Fibroblast of the aortic adventitia (primary cell): ENCODE data around the gene IL19. TPM values are rescaled to one million over a fixed set of nuclear protein-coding genes. Genes with fewer than 3 reads are reported as not detected.

ENCODE experiments used
- DNase-seq: peaks from one replicate; pipeline ENCODE4 v3.0.0-alpha.2; 2010; ENCODE audit warnings: low read depth
- H3K4me3 ChIP-seq: 2 replicates; pipeline ENCODE4 v1.5.1; 2011; ENCODE audit warnings: low read depth, mild to moderate bottlenecking, control low read depth, low read length, moderate library complexity
- total RNA-seq: library from RNA; depleted of rRNA; stranded (reverse); fragments of >200 nt; gene quantifications from 2 replicates; pipeline ENCODE4 v1.2.3, GENCODE V29; 2012; ENCODE audit warnings: low replicate concordance
- TF ChIP-seq, protein P1 (sequence below): IDR thresholded peaks from 2 replicates; pipeline ENCODE4 v1.5.1; 2011; ENCODE audit warnings: mild to moderate bottlenecking, low read length, control low read depth, inconsistent platforms; ENCODE audit not compliant: insufficient read depth

IL19 gene
- total RNA-seq, 1 donor: not detected

DNA sequence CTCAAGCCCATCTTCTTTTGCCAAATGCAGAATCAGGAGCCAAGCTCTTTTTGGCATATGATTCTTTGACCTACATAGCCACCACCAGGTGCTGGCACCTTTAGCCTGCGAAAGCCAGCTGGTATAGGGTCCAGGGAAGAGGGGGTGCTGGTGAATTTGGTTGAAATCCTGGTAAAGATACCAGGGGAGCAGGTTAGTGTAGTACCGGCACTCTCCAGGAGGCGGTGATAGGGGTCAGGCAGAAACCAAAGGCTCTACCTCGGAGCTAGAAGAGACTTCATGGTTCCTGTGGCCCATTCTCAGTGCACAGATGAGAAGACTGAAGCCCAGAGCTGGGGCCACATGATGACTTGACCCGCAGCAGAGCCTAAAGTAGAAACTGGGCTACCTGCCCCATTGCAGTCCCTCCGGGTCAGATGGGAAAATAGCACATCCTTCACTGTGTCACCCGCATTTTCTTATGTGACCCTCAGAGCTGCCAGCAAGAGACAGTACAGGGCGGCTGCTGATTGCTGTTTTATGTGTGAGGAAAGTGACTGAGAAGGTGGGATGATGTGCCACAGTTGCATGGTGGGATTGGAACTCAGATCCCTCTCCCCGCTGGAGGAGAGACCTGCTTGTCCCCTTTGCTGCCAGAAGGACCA lies 36.0 kb upstream of the IL19 start:
- TF ChIP-seq, protein P1, sequence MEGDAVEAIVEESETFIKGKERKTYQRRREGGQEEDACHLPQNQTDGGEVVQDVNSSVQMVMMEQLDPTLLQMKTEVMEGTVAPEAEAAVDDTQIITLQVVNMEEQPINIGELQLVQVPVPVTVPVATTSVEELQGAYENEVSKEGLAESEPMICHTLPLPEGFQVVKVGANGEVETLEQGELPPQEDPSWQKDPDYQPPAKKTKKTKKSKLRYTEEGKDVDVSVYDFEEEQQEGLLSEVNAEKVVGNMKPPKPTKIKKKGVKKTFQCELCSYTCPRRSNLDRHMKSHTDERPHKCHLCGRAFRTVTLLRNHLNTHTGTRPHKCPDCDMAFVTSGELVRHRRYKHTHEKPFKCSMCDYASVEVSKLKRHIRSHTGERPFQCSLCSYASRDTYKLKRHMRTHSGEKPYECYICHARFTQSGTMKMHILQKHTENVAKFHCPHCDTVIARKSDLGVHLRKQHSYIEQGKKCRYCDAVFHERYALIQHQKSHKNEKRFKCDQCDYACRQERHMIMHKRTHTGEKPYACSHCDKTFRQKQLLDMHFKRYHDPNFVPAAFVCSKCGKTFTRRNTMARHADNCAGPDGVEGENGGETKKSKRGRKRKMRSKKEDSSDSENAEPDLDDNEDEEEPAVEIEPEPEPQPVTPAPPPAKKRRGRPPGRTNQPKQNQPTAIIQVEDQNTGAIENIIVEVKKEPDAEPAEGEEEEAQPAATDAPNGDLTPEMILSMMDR: peak; percentile 87
- DNase-seq: peak; percentile 49
- no peak overlapping the region for H3K4me3 ChIP-seq

DNA sequence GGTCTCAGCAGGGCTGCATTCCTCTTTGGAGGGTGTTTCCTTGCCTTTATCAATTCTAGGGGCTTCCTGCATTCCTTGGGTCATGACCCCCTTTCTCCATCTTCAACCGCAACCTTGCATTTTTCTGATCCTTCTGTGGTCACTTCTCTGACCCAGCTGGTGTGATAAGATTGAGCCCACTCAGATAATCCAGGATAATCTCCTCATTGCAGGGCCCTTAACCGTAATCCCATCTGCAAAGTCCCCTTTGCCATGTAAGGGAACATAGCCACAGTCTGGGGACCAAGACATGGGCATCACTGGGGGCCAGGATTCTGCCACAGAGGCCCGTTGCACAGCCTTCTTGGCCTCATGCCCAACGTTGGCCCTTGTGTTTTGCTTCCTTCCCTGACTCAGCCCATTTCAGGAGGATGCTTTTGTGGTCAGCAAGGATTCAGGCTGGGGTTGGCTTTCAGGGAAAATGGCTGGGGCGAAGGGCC lies 35.0 kb upstream of the IL19 start:
- TF ChIP-seq, protein P1: no peak
- peak; percentile 27 for DNase-seq
- no peak overlapping the region for H3K4me3 ChIP-seq

DNA sequence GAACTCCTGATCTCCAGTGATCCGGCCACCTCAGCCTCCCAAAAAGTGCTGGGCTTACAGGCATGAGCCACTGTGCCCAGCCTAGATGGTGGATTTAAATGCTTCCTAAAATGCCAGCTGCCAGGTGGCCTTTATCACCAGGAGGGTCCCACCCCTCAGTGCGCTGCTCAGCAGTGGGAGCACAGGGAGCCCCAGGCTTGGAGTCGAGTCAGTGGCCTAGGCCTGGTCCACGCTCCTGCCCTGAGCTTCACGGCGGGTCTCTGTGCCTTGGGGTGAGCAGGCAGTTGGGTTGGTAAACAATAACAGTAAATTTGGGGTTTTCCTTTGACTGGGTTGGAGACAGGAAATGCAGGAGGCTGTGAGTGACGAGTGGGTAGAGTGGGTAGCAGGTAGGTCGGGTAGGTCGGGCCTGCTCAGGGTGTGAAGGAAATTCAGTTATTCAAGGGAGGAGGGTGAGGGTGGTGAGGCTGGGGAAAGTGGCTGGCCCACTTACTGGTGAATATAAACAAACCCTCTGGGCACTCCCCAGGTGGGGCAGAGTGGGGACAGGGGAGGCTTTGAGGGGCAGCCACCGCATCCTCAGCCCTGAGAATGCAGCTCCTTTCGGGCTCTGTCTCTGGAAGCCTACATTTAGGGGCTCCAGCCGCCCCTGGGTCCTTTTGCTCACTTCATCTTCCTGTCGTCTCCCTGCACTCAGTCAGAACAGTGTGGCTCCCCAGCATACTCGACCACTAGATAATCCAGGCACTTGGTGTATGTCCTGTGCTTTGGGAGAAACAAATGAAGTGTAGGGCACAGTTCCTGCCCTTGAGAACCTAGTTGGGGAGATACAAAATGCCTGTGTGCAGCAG lies 33.5 kb upstream of the IL19 start:
- TF ChIP-seq, protein P1: no peak
- no peak overlapping the region for H3K4me3 ChIP-seq
- no peak for DNase-seq

DNA sequence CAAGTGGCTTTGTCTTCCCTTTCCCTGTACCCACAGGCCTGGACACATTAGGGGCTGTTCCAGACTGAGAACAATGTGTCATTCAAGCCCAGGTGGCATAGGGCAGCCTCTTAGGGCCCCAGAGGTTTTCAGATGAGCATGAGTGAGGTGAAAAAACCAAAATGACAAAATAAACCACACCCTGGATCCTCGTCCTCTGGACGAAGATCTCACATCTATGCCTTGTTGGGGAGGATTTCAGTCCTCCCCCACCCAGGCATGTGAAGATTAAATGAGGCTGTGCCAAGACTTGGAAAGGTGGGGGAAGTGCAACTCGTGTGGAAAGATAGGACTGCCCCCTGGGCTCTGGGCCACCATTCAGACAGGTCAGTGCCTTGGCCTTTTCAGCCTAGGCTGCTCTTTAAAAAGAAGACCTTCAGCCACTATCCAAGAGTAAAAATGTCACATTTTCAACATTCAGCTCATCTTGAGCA lies 32.8 kb upstream of the IL19 start:
- no peak for DNase-seq
- TF ChIP-seq, protein P1: no peak

DNA sequence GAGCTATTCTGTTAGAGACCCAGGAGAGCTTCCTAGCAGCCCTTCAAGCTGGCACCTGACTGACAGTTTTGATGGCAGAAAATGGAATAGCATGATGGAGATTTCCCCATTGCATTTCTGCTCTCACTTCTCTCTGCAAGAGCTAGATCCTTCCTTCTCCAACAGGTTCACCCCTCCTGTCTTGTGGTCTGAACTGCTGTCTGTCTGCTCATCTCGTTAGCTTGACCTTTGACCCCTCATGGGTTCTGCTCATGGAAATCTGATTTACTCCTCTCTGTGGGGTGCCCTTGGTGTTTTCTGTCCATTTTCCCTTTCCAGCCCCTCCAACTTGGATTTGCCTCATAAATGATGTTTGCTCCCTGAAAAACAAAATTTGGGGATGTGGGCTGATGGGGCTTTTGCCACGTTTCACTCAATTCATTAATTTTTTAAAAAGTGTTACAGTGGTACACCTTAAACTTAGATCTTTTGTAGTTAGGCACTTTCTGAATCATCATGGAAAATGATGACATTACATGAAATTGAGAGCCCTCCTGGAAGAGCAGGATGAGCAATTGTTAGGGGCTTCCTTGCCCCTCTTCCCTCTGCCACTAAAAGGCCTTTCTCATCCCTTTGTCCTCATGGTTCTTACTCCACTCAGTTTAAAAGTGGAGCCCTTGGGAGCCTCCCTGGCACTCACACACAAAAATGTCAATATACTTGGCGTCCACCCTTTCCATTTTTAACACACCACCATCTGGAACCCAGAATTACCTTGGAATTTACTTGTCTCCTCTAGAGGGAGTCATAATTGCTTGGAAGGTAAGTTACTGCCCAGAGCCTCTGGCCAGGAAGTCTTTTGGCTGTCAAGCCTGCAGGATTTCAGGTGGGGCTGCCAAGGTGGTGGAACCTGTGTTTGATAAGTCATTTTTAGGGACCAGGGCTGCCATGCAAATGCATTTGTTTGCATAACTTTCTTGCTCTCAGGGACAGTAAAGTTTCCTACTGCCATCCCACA lies 31.9 kb upstream of the IL19 start:
- DNase-seq: peak; percentile 45
- TF ChIP-seq, protein P1: peak; percentile 48
- no peak overlapping the region for H3K4me3 ChIP-seq

More for the DNA sequence above, 32.8 kb upstream of the IL19 start:
- H3K4me3 ChIP-seq: no peak overlapping the region

DNA sequence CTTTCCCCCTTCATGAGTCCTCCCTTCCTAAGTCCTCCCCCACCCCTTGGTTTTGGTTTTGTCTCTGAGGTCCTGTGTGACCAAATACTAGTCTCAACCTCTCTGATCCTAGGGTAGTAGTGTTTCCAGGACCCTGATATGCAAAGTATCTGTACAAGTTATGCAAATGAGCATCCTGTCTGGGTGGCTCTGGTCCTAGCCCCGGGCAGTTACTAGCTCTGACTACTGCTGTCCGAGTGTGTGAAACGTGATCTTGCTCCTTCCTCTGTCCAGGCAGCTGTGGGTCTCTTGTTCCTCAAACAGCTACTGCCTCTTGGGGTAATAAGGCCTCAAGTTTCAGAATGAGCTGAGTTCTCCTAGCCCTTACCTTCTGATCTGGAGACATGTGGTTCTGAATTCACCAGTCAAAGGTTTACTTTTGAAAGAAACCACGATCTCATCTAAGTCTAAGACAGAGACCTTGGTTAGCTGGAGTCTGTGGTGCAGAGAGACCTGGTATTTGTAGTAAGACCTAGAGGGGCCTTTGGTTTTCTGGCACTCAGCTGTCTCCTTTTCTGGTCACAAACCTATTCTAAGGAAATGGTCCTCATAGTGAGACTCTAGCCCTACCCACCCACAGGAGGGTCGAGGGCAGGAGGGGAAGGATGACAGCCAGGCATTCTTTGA lies 31.0 kb upstream of the IL19 start:
- no peak overlapping the region for H3K4me3 ChIP-seq
- TF ChIP-seq, protein P1: no peak
- DNase-seq: no peak
